WERI-Rb-1 (cell line): ENCODE data around the gene SMAD2.

Experiments
- DNase-seq: peaks from one replicate; pipeline ENCODE4 v3.0.0-alpha.2; 2020
- H3K27ac ChIP-seq: fragments of 250-450 bp; sonication (Bioruptor Pico); 2 replicates; pipeline ENCODE4 v1.5.1; 2020; ENCODE audit warnings: mild to moderate bottlenecking, moderate library complexity
- H3K27me3 ChIP-seq: fragments of 250-450 bp; sonication (Bioruptor Pico); 2 replicates; pipeline ENCODE4 v1.5.1; 2021; ENCODE audit warnings: mild to moderate bottlenecking, low read depth, moderate library complexity; ENCODE audit not compliant: insufficient read depth, severe bottlenecking
- H3K36me3 ChIP-seq: fragments of 250-450 bp; sonication (Bioruptor Pico); 2 replicates; pipeline ENCODE4 v1.5.1; 2020; ENCODE audit warnings: mild to moderate bottlenecking, moderate library complexity
- H3K4me3 ChIP-seq: 2 replicates; pipeline ENCODE4 v1.5.1; 2011; ENCODE audit warnings: low read depth, mild to moderate bottlenecking, control low read depth, low read length
- H3K9me3 ChIP-seq: fragments of 250-450 bp; sonication (Bioruptor Pico); 2 replicates; pipeline ENCODE4 v1.5.1; 2021; ENCODE audit warnings: mild to moderate bottlenecking, moderate library complexity; ENCODE audit not compliant: severe bottlenecking
- CTCF ChIP-seq: IDR thresholded peaks from 2 replicates; pipeline ENCODE4 v1.5.1; 2011; ENCODE audit warnings: low read depth, mild to moderate bottlenecking, control low read depth, inconsistent platforms, low read length

Gene SMAD2

DNA sequence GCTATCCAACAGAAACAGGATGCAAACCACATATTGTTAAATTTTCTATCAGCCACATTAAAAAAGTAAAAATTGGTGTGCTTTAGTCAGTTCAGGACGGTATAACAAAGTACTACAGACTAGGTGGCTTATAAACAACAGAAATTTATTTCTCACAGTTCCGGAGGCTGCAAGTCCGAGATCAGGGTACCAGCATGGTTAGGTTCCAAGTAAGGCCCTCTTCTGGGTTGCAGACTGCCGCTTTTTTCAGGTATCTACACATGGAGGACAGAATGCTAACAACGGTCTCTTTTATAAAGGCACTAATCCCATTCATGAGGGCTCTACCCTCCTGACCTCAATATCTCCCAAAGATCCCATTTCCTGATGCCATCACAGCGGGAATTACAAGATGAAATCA is 10.5 kb downstream of the SMAD2 start:
- H3K27me3 ChIP-seq = no peaks in the 10 kb centered on the region
- no peak for TF ChIP-seq CTCF
- H3K36me3 ChIP-seq = peaks cover 3% of the 10 kb centered on the region; the same call in 1 of the 2 replicates
- no peak overlapping the region for H3K27ac ChIP-seq
- H3K4me3 ChIP-seq = no peak overlapping the region
- no peaks in the 10 kb centered on the region for H3K9me3 ChIP-seq
- DNase-seq = no peak

- 0 out of 2 replicates have a peak overlapping the region, but pooled peaks have one; percentile 8 for H3K27ac ChIP-seq
- no peak overlapping the region for H3K4me3 ChIP-seq
- no peak for TF ChIP-seq CTCF
These were observed 12.4 kb downstream of the SMAD2 start for GRCh38 chr18:47917923-47918610.

DNA sequence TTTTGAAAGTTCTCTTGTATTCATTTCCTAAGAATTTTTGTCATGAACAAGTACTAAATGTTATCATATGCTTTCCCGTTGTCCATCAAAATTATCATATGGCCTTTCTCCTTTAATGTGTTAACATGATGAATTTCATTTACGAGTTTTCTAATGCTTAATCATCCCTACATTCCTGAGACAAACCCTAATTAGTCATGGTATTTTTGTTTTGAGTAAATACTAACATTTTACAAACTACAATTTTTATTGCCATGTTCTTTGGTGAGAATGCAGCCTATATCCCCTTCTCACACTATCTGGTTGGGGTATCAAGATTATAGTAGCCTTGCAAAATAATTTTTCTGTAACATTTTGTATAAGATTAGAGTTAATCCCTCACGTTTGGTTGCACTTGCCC is 14.5 kb downstream of the SMAD2 start:
- H3K4me3 ChIP-seq = no peak overlapping the region
- H3K27me3 ChIP-seq = no peaks in the 10 kb centered on the region
- H3K36me3 ChIP-seq = peaks cover 3% of the 10 kb centered on the region
- TF ChIP-seq CTCF = no peak
- no peak for DNase-seq
- no peaks in the 10 kb centered on the region for H3K9me3 ChIP-seq
- H3K27ac ChIP-seq = no peak overlapping the region

More at GRCh38 chr18:47917923-47918610, 12.4 kb downstream of the SMAD2 start:
- H3K27me3 ChIP-seq = no peaks in the 10 kb centered on the region
- DNase-seq = no peak
- no peaks in the 10 kb centered on the region for H3K9me3 ChIP-seq
- peaks cover 3% of the 10 kb centered on the region; the same call in 1 of the 2 replicates for H3K36me3 ChIP-seq

DNA sequence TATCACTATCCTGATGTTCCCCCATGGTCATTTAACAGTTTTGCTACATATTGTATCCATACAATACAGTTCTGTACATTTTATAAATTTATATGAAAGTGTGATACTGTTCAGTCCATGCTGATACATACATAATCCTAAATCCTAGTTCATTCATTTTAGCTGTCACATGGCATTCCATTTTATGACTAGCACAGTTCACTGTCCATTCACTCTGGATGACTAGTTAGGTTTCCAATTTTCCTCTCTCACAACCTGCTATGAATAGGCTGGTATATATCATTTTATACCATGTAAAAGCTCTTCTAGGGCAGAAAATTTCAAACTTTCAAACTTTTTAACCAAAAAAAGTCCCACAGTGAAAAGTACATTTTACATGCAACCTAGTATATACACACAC is 15.2 kb downstream of the SMAD2 start:
- DNase-seq = no peak
- Histone ChIP-seq H3K36me3 (peaks cover 9% of the 10 kb centered on the region), H3K27me3 (no peaks in the 10 kb centered on the region), H3K4me3 (no peak overlapping the region), H3K27ac (no peak overlapping the region), H3K9me3 (no peaks in the 10 kb centered on the region)
- no peak for TF ChIP-seq CTCF

DNA sequence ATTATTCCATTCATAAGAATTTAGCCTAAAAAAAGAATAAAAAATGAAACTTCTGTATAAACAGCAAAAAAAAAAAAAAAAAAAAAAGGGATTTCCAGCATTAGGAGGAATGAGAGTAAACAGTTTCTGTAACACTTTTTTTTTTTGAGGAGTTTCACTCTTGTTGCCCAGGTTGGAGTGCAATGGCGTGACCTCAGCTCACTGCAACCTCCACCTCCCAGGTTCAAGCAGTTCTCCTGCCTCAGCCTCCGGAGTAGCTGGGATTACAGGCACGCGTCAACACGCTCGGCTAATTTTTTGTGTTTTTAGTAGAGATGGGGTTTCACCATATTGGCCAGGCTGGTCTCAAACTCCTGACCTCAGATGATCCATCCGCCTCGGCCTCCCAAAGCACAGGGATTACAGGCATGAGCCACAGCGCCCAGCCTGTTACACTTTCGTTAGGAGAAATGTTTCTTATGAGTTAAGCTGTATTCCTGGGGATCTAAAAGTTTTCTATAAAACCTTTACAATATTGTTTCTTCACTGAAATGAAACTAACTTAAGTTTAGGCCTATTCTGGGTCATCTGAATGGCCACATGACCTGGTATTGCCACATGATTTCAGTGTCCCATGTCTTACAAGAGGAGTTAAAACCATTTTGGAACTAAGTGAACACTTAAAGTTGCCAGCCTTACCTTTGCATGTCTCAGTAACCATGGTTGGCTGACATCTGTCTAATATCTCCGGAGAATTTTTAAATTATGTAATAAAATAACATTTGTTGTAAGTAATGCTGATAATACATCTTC is 17.5 kb downstream of the SMAD2 start:
- DNase-seq = peak; percentile 76
- H3K9me3 ChIP-seq = no peaks in the 10 kb centered on the region
- H3K27ac ChIP-seq = peak overlapping the region; percentile 1; the same call in 1 of the 2 replicates
- H3K36me3 ChIP-seq = peaks cover 6% of the 10 kb centered on the region
- H3K27me3 ChIP-seq = no peaks in the 10 kb centered on the region
- no peak overlapping the region for H3K4me3 ChIP-seq
- TF ChIP-seq CTCF = no peak
